Ascending aorta (tissue), 2 donors: ENCODE measurements around the gene HCFC1. TPM values are rescaled to one million over a fixed set of nuclear protein-coding genes. Genes with fewer than 3 reads are reported as not detected.

Source experiments
- DNase-seq, 2 donors: peaks; one replicate each; pipeline ENCODE4 v3.0.0-alpha.2; 2019; ENCODE audit warnings: low spot score in 2 of 2
- H3K27ac ChIP-seq, 2 donors: fragments of 200-600 bp; sonication (generic); one replicate each; pipeline ENCODE4 v1.5.1; 2016 to 2017; ENCODE audit warnings: mild to moderate bottlenecking in 1 of 2
- H3K27me3 ChIP-seq: fragments of 200-600 bp; sonication (generic); one replicate; pipeline ENCODE4 v1.5.1; 2017
- H3K36me3 ChIP-seq, 2 donors: fragments of 200-600 bp; sonication (generic); one replicate each; pipeline ENCODE4 v1.5.1; 2016
- H3K4me1 ChIP-seq, 2 donors: fragments of 200-600 bp; sonication (generic); one replicate each; pipeline ENCODE4 v1.5.1; 2016 to 2017; ENCODE audit warnings: mild to moderate bottlenecking in 1 of 2
- H3K4me3 ChIP-seq, 2 donors: fragments of 200-600 bp; sonication (generic); one replicate each; pipeline ENCODE4 v1.5.1; 2016 to 2017; ENCODE audit warnings: mild to moderate bottlenecking in 1 of 2
- H3K9me3 ChIP-seq, 2 donors: fragments of 200-600 bp; sonication (generic); one replicate each; pipeline ENCODE4 v1.5.1; 2016
- intact Hi-C: fragments of 100-400 bp; cut with DNase I; formaldehyde crosslinking; loops from one replicate; pipeline ENCODE4 v1.15.1; 2023
- total RNA-seq: library from RNA; depleted of rRNA; stranded (reverse); fragments of >200 nt; gene quantifications from one replicate; pipeline ENCODE4 v1.1.0, GENCODE V29; 2016
- TF ChIP-seq, protein P1 (sequence below), 3 experiments: fragments of 200-600 bp in 2 of 3; fragments of 450-650 bp in 1 of 3; sonication (generic) in 2 of 3; IDR thresholded peaks; one replicate each; pipeline ENCODE4 v1.5.1; 2016 to 2019; ENCODE audit warnings: antibody characterized with exemption in 3 of 3, mild to moderate bottlenecking in 1 of 3, moderate library complexity in 1 of 3

The HCFC1 gene
- total RNA-seq, 1 donor from 2014 or later = 91.4 TPM

DNA sequence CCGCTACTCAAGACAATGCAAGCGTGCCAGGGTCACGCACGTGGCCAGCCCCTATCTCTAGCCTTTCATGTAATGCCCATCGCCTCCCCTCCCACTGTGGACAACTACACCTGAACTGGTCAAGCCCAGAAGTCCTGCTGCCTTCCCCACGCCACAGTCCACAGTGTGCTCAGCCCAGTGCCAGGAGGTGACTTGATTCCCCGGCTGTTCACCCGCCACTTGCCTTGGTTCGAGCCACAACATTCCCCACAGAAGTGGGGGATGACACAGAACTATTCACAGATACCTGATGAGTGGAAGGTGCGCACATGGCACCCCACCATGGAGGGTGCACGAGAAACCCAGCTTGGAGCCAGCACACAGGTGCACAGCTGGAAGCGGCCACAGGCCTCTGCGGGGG lies 52.3 kb downstream of the HCFC1 start:
- intact Hi-C loops = no loop called here
- DNase-seq = no peak
- peaks cover 3 to 5% of the 10 kb centered on the region in 2 donors for H3K4me1 ChIP-seq
- H3K27me3 ChIP-seq = no peaks in the 10 kb centered on the region
- H3K4me3 ChIP-seq = no peak overlapping the region
- H3K36me3 ChIP-seq = no peaks in the 10 kb centered on the region
- H3K27ac ChIP-seq = no peak overlapping the region
- TF ChIP-seq, protein P1, sequence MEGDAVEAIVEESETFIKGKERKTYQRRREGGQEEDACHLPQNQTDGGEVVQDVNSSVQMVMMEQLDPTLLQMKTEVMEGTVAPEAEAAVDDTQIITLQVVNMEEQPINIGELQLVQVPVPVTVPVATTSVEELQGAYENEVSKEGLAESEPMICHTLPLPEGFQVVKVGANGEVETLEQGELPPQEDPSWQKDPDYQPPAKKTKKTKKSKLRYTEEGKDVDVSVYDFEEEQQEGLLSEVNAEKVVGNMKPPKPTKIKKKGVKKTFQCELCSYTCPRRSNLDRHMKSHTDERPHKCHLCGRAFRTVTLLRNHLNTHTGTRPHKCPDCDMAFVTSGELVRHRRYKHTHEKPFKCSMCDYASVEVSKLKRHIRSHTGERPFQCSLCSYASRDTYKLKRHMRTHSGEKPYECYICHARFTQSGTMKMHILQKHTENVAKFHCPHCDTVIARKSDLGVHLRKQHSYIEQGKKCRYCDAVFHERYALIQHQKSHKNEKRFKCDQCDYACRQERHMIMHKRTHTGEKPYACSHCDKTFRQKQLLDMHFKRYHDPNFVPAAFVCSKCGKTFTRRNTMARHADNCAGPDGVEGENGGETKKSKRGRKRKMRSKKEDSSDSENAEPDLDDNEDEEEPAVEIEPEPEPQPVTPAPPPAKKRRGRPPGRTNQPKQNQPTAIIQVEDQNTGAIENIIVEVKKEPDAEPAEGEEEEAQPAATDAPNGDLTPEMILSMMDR (IDR thresholded peaks at IDR 0.05) = no peak
- H3K9me3 ChIP-seq = no peaks in the 10 kb centered on the region

- TF ChIP-seq, protein P1 (IDR thresholded peaks at IDR 0.05) = no peak
- Histone ChIP-seq H3K4me1 (no peaks in the 10 kb centered on the region), H3K4me3 (no peak overlapping the region), H3K27me3 (no peaks in the 10 kb centered on the region), H3K27ac (no peak overlapping the region), H3K36me3 (no peaks in the 10 kb centered on the region), H3K9me3 (no peaks in the 10 kb centered on the region)
- intact Hi-C loops = no loop called here
- DNase-seq = no peak
These were observed 53.7 kb downstream of the HCFC1 start for GRCh38 chrX:153917869-153918268.

GRCh38 chrX:153913701-153914100 lies 57.9 kb downstream of the HCFC1 start:
- H3K27ac ChIP-seq = no peak overlapping the region
- DNase-seq = no peak
- no peaks in the 10 kb centered on the region for H3K9me3 ChIP-seq
- no peaks in the 10 kb centered on the region for H3K36me3 ChIP-seq
- no peaks in the 10 kb centered on the region for H3K27me3 ChIP-seq
- no peaks in the 10 kb centered on the region for H3K4me1 ChIP-seq
- intact Hi-C loops = no loop called here
- TF ChIP-seq, protein P1 (IDR thresholded peaks at IDR 0.05) = no peak
- H3K4me3 ChIP-seq = no peak overlapping the region

GRCh38 chrX:153913211-153913610 lies 58.4 kb downstream of the HCFC1 start:
- Histone ChIP-seq H3K9me3 (no peaks in the 10 kb centered on the region), H3K27ac (no peak overlapping the region), H3K36me3 (no peaks in the 10 kb centered on the region), H3K27me3 (no peaks in the 10 kb centered on the region), H3K4me3 (no peak overlapping the region), H3K4me1 (no peaks in the 10 kb centered on the region)
- TF ChIP-seq, protein P1 (IDR thresholded peaks at IDR 0.05) = no peak
- intact Hi-C loops = no loop called here
- no peak for DNase-seq

- no peak overlapping the region for H3K4me3 ChIP-seq
- no peaks in the 10 kb centered on the region for H3K27me3 ChIP-seq
- no peaks in the 10 kb centered on the region for H3K36me3 ChIP-seq
- no peaks in the 10 kb centered on the region for H3K9me3 ChIP-seq
- H3K4me1 ChIP-seq = no peaks in the 10 kb centered on the region
- intact Hi-C loops = no loop called here
- no peak for DNase-seq
- TF ChIP-seq, protein P1 (IDR thresholded peaks at IDR 0.05) = no peak
- no peak overlapping the region for H3K27ac ChIP-seq
These were observed 59.8 kb downstream of the HCFC1 start for GRCh38 chrX:153911798-153912197.

DNA sequence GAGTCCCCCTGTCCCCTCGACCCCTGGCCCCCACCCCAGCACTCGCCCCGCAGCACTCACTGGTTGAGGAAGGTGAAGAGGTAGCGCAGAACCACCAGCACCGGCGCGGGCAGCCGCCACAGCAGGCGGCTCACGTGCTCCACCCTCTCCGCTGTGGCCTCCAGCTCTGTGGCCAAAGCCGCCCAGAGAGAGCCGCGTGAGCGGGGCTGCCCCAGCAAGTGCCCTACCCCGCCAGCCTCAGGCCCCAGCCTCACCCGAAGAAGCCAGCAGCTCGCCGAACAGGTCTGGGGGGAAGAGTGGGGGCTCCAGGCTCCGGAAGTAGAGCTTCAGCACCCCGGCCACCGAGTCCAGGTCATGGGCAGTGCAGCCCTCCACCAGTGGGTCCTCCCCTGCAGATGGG lies 61.2 kb downstream of the HCFC1 start:
- no peak for DNase-seq
- intact Hi-C loops = no loop called here

More for the DNA sequence above, 61.2 kb downstream of the HCFC1 start:
- Histone ChIP-seq H3K9me3 (no peaks in the 10 kb centered on the region), H3K27me3 (no peaks in the 10 kb centered on the region), H3K27ac (no peak overlapping the region), H3K36me3 (no peaks in the 10 kb centered on the region), H3K4me1 (no peaks in the 10 kb centered on the region), H3K4me3 (no peak overlapping the region)
- TF ChIP-seq, protein P1 (IDR thresholded peaks at IDR 0.05) = no peak
